ENCODE results near the gene IRAG1.

Gene IRAG1

GRCh38 chr11:10663365-10663764 lies 30.2 kb downstream of the IRAG1 start:
- Histone ChIP-seq H3K4me3 (ENCODE audit: low read depth, low read length) (no peak overlapping the region), H3K27me3 (replicated peaks) (no peaks in the 10 kb centered on the region), H3K36me3 (replicated peaks) (no peaks in the 10 kb centered on the region), H3K27ac (peak overlapping the region; percentile 52)
- in situ Hi-C loops (cut with HindIII; ENCODE audit: low pct_ligation_motif_present, low sequenced_read_pairs): no loop called here
- no peak for TF ChIP-seq CTCF (IDR thresholded peaks at IDR 0.05; ENCODE audit: low read depth, low read length, missing control alignments)
- DNase-seq: no peak

- H3K27ac ChIP-seq: peak overlapping the region; percentile 90
- no peak overlapping the region for H3K4me3 ChIP-seq (ENCODE audit: low read depth, low read length)
- no peaks in the 10 kb centered on the region for H3K36me3 ChIP-seq (replicated peaks)
- in situ Hi-C loops (cut with HindIII; ENCODE audit: low pct_ligation_motif_present, low sequenced_read_pairs): no loop called here
- no peak for DNase-seq
- TF ChIP-seq CTCF (IDR thresholded peaks at IDR 0.05; ENCODE audit: low read depth, low read length, missing control alignments): no peak
- H3K27me3 ChIP-seq (replicated peaks): no peaks in the 10 kb centered on the region
Measured at GRCh38 chr11:10660323-10660722, 33.2 kb downstream of the IRAG1 start.

GRCh38 chr11:10659339-10660216 lies 34.0 kb downstream of the IRAG1 start:
- Histone ChIP-seq H3K27ac (peak overlapping the region; percentile 90), H3K4me3 (ENCODE audit: low read depth, low read length) (no peak overlapping the region), H3K27me3 (replicated peaks) (no peaks in the 10 kb centered on the region), H3K36me3 (replicated peaks) (no peaks in the 10 kb centered on the region)
- DNase-seq: peak; percentile 86
- in situ Hi-C loops (cut with HindIII; ENCODE audit: low pct_ligation_motif_present, low sequenced_read_pairs): no loop called here
- TF ChIP-seq CTCF (IDR thresholded peaks at IDR 0.05; ENCODE audit: low read depth, low read length, missing control alignments): no peak

- Histone ChIP-seq H3K4me3 (ENCODE audit: low read depth, low read length) (no peak overlapping the region), H3K36me3 (replicated peaks) (no peaks in the 10 kb centered on the region), H3K27ac (peak overlapping the region; percentile 91), H3K27me3 (replicated peaks) (no peaks in the 10 kb centered on the region)
- in situ Hi-C loops (cut with HindIII; ENCODE audit: low pct_ligation_motif_present, low sequenced_read_pairs): no loop called here
- DNase-seq: no peak
- no peak for TF ChIP-seq CTCF (IDR thresholded peaks at IDR 0.05; ENCODE audit: low read depth, low read length, missing control alignments)
Measured at GRCh38 chr11:10658621-10659338, 34.8 kb downstream of the IRAG1 start.

- no peak for TF ChIP-seq CTCF (IDR thresholded peaks at IDR 0.05; ENCODE audit: low read depth, low read length, missing control alignments)
- H3K36me3 ChIP-seq (replicated peaks): no peaks in the 10 kb centered on the region
- H3K4me3 ChIP-seq (ENCODE audit: low read depth, low read length): no peak overlapping the region
- H3K27ac ChIP-seq: peak overlapping the region; percentile 91
- DNase-seq: peak; percentile 78
- in situ Hi-C loops (cut with HindIII; ENCODE audit: low pct_ligation_motif_present, low sequenced_read_pairs): no loop called here
- H3K27me3 ChIP-seq (replicated peaks): no peaks in the 10 kb centered on the region
Measured at GRCh38 chr11:10657308-10658271, 36.0 kb downstream of the IRAG1 start.

Data from brain microvascular endothelial cell (primary cell).